ENCODE results near the gene CSRNP2.

The CSRNP2 gene

GRCh38 chr12:51033048-51033447 is 50.3 kb downstream of the CSRNP2 start:
- no peak overlapping the region for H2BK120ac ChIP-seq (ENCODE audit: low read depth, low read length)
- H3K9ac ChIP-seq (ENCODE audit: low read length), result no peak overlapping the region
- H3K36me3 ChIP-seq (ENCODE audit: control insufficient read depth, insufficient read depth, low read length), result no peaks in the 10 kb centered on the region
- no peak overlapping the region for H2BK5ac ChIP-seq (ENCODE audit: low read length)
- DNase-seq, result no peak
- H3K56ac ChIP-seq (ENCODE audit: low read length), result no peak overlapping the region
- H3K23ac ChIP-seq (ENCODE audit: low read length), result no peak overlapping the region
- H4K5ac ChIP-seq (ENCODE audit: low read length), result no peak overlapping the region
- no peak overlapping the region for H4K8ac ChIP-seq (ENCODE audit: low read depth, low read length)
- H3K4me1 ChIP-seq (ENCODE audit: control insufficient read depth, low read depth, low read length), result no peaks in the 10 kb centered on the region
- H3K4me3 ChIP-seq (ENCODE audit: low read length), result no peak overlapping the region
- no peak overlapping the region for H3K27ac ChIP-seq (ENCODE audit: low read depth, low read length)
- H3K79me2 ChIP-seq (ENCODE audit: control insufficient read depth, insufficient read depth, low read length), result no peaks in the 10 kb centered on the region
- no peak overlapping the region for H2BK15ac ChIP-seq (replicated peaks; ENCODE audit: low read depth)
- WGBS (ENCODE audit: extremely low coverage, insufficient coverage, low lambda C conversion rate), result no CpG with 5 or more reads among the region's 2 CpGs
- H2AK5ac ChIP-seq (ENCODE audit: low read length), result no peak overlapping the region
- no peak overlapping the region for H3K4me2 ChIP-seq (ENCODE audit: low read length)
- no peak overlapping the region for H3K18ac ChIP-seq (ENCODE audit: low read length)
- H3K4ac ChIP-seq (ENCODE audit: low read depth, low read length), result no peak overlapping the region
- H3K27me3 ChIP-seq (ENCODE audit: insufficient read depth, low read length, poor library complexity), result no peaks in the 10 kb centered on the region
- H3K79me1 ChIP-seq (ENCODE audit: low read length), result no peaks in the 10 kb centered on the region

- Histone ChIP-seq H4K5ac (ENCODE audit: low read length) (no peak overlapping the region), H3K4me3 (ENCODE audit: low read length) (no peak overlapping the region), H2BK5ac (ENCODE audit: low read length) (no peak overlapping the region), H3K27me3 (ENCODE audit: insufficient read depth, low read length, poor library complexity) (no peaks in the 10 kb centered on the region), H3K4me1 (ENCODE audit: control insufficient read depth, low read depth, low read length) (peaks cover 3% of the 10 kb centered on the region), H3K79me2 (ENCODE audit: control insufficient read depth, insufficient read depth, low read length) (peaks cover 13% of the 10 kb centered on the region), H2BK120ac (ENCODE audit: low read depth, low read length) (no peak overlapping the region), H3K9ac (ENCODE audit: low read length) (no peak overlapping the region), H3K56ac (ENCODE audit: low read length) (no peak overlapping the region), H3K23ac (ENCODE audit: low read length) (no peak overlapping the region), H3K79me1 (ENCODE audit: low read length) (peaks cover 3% of the 10 kb centered on the region), H3K27ac (ENCODE audit: low read depth, low read length) (no peak overlapping the region), H3K4ac (ENCODE audit: low read depth, low read length) (no peak overlapping the region), H3K18ac (ENCODE audit: low read length) (no peak overlapping the region), H3K4me2 (ENCODE audit: low read length) (no peak overlapping the region), H2BK15ac (replicated peaks; ENCODE audit: low read depth) (no peak overlapping the region), H2AK5ac (ENCODE audit: low read length) (no peak overlapping the region), H4K8ac (ENCODE audit: low read depth, low read length) (no peak overlapping the region), H3K36me3 (ENCODE audit: control insufficient read depth, insufficient read depth, low read length) (no peaks in the 10 kb centered on the region)
- peak; percentile 39 for DNase-seq
- WGBS (ENCODE audit: extremely low coverage, insufficient coverage, low lambda C conversion rate), result no CpG with 5 or more reads among the region's 5 CpGs
Observed at GRCh38 chr12:51028813-51029150, 54.6 kb downstream of the CSRNP2 start.

- DNase-seq, result peak; percentile 88
- Histone ChIP-seq H2BK5ac (ENCODE audit: low read length) (no peak overlapping the region), H3K4me1 (ENCODE audit: control insufficient read depth, low read depth, low read length) (peaks cover 3% of the 10 kb centered on the region), H2AK5ac (ENCODE audit: low read length) (no peak overlapping the region), H3K79me1 (ENCODE audit: low read length) (peaks cover 6% of the 10 kb centered on the region), H4K5ac (ENCODE audit: low read length) (no peak overlapping the region), H3K36me3 (ENCODE audit: control insufficient read depth, insufficient read depth, low read length) (no peaks in the 10 kb centered on the region), H3K27ac (ENCODE audit: low read depth, low read length) (no peak overlapping the region), H3K9ac (ENCODE audit: low read length) (no peak overlapping the region), H3K4me3 (ENCODE audit: low read length) (no peak overlapping the region), H3K27me3 (ENCODE audit: insufficient read depth, low read length, poor library complexity) (no peaks in the 10 kb centered on the region), H3K4me2 (ENCODE audit: low read length) (no peak overlapping the region), H3K56ac (ENCODE audit: low read length) (no peak overlapping the region), H3K4ac (ENCODE audit: low read depth, low read length) (no peak overlapping the region), H3K23ac (ENCODE audit: low read length) (no peak overlapping the region), H2BK15ac (replicated peaks; ENCODE audit: low read depth) (no peak overlapping the region), H2BK120ac (ENCODE audit: low read depth, low read length) (no peak overlapping the region), H4K8ac (ENCODE audit: low read depth, low read length) (no peak overlapping the region), H3K18ac (ENCODE audit: low read length) (no peak overlapping the region), H3K79me2 (ENCODE audit: control insufficient read depth, insufficient read depth, low read length) (peaks cover 18% of the 10 kb centered on the region)
- no CpG with 5 or more reads among the region's 9 CpGs for WGBS (ENCODE audit: extremely low coverage, insufficient coverage, low lambda C conversion rate)
Observed at GRCh38 chr12:51028126-51028812, 55.1 kb downstream of the CSRNP2 start.

GRCh38 chr12:51027342-51027835 is 56.0 kb downstream of the CSRNP2 start:
- DNase-seq, result no peak
- no peaks in the 10 kb centered on the region for H3K36me3 ChIP-seq (ENCODE audit: control insufficient read depth, insufficient read depth, low read length)

GRCh38 chr12:51025836-51026638 is 57.4 kb downstream of the CSRNP2 start, which contains the start of gene SLC11A2:
Gene SLC11A2 (minus strand): TSS chr12:51026384. CDS start chr12:51010728, 15,656 bp downstream.
- WGBS (ENCODE audit: extremely low coverage, insufficient coverage, low lambda C conversion rate), result no CpG with 5 or more reads among the region's 74 CpGs
- Histone ChIP-seq H2BK5ac (ENCODE audit: low read length) (peak within 1 kb of the TSS; percentile 86), H3K23ac (ENCODE audit: low read length) (peak within 1 kb of the TSS; percentile 57)

More at GRCh38 chr12:51027342-51027835, 56.0 kb downstream of the CSRNP2 start:
- Histone ChIP-seq H3K4me3 (ENCODE audit: low read length) (no peak overlapping the region), H4K8ac (ENCODE audit: low read depth, low read length) (no peak overlapping the region), H3K18ac (ENCODE audit: low read length) (no peak overlapping the region), H2AK5ac (ENCODE audit: low read length) (no peak overlapping the region), H3K27ac (ENCODE audit: low read depth, low read length) (no peak overlapping the region), H2BK5ac (ENCODE audit: low read length) (no peak overlapping the region), H3K4me2 (ENCODE audit: low read length) (no peak overlapping the region), H3K79me1 (ENCODE audit: low read length) (peaks cover 6% of the 10 kb centered on the region), H4K5ac (ENCODE audit: low read length) (no peak overlapping the region), H3K4ac (ENCODE audit: low read depth, low read length) (no peak overlapping the region), H3K23ac (ENCODE audit: low read length) (no peak overlapping the region), H3K56ac (ENCODE audit: low read length) (no peak overlapping the region), H3K27me3 (ENCODE audit: insufficient read depth, low read length, poor library complexity) (no peaks in the 10 kb centered on the region), H2BK120ac (ENCODE audit: low read depth, low read length) (no peak overlapping the region), H2BK15ac (replicated peaks; ENCODE audit: low read depth) (no peak overlapping the region), H3K4me1 (ENCODE audit: control insufficient read depth, low read depth, low read length) (peaks cover 3% of the 10 kb centered on the region), H3K9ac (ENCODE audit: low read length) (no peak overlapping the region), H3K79me2 (ENCODE audit: control insufficient read depth, insufficient read depth, low read length) (peaks cover 21% of the 10 kb centered on the region)
- no CpG with 5 or more reads among the region's 15 CpGs for WGBS (ENCODE audit: extremely low coverage, insufficient coverage, low lambda C conversion rate)

More at GRCh38 chr12:51025836-51026638, 57.4 kb downstream of the CSRNP2 start, which contains the start of gene SLC11A2:
- H3K36me3 ChIP-seq (ENCODE audit: control insufficient read depth, insufficient read depth, low read length), result no peaks in the 10 kb centered on the region
- H4K5ac ChIP-seq (ENCODE audit: low read length), result no peak within 1 kb of the TSS
- peak within 1 kb of the TSS; percentile 37 for H3K4me2 ChIP-seq (ENCODE audit: low read length)
- H2BK15ac ChIP-seq (replicated peaks; ENCODE audit: low read depth), result no peak within 1 kb of the TSS
- peak within 1 kb of the TSS; percentile 31 for H3K4me3 ChIP-seq (ENCODE audit: low read length)
- peaks cover 31% of the 10 kb centered on the region for H3K79me2 ChIP-seq (ENCODE audit: control insufficient read depth, insufficient read depth, low read length)
- peak within 1 kb of the TSS; percentile 97 for H4K8ac ChIP-seq (ENCODE audit: low read depth, low read length)
- H3K4me1 ChIP-seq (ENCODE audit: control insufficient read depth, low read depth, low read length), result peaks cover 3% of the 10 kb centered on the region
- H3K4ac ChIP-seq (ENCODE audit: low read depth, low read length), result peak within 1 kb of the TSS; percentile 5
- H3K27ac ChIP-seq (ENCODE audit: low read depth, low read length), result peak within 1 kb of the TSS; percentile 95
- H3K79me1 ChIP-seq (ENCODE audit: low read length), result peaks cover 9% of the 10 kb centered on the region
- H2AK5ac ChIP-seq (ENCODE audit: low read length), result no peak within 1 kb of the TSS
- peak within 1 kb of the TSS; percentile 16 for H2BK120ac ChIP-seq (ENCODE audit: low read depth, low read length)
- H3K27me3 ChIP-seq (ENCODE audit: insufficient read depth, low read length, poor library complexity), result no peaks in the 10 kb centered on the region
- H3K56ac ChIP-seq (ENCODE audit: low read length), result peak within 1 kb of the TSS; percentile 97
- DNase-seq, result peak; percentile 98
- peak within 1 kb of the TSS; percentile 92 for H3K9ac ChIP-seq (ENCODE audit: low read length)
- H3K18ac ChIP-seq (ENCODE audit: low read length), result peak within 1 kb of the TSS; percentile 71
